HUES6 (cell line): ENCODE data around the gene A2ML1.
"Not testable (repeated sequence)": the region's sequence is repeated elsewhere in the genome, so short reads cannot be mapped to it uniquely, and the experiment has no call there.

ENCODE experiments used
- H3K27ac ChIP-seq: 2 replicates; pipeline ENCODE4 v1.7.0; 2013; ENCODE audit warnings: low read depth, mild to moderate bottlenecking, low read length, inconsistent platforms
- H3K27me3 ChIP-seq: 2 replicates; pipeline ENCODE4 v1.6.1; 2013; ENCODE audit warnings: low read length; ENCODE audit not compliant: control insufficient read depth, insufficient read depth
- H3K36me3 ChIP-seq: 2 replicates; pipeline ENCODE4 v1.6.1; 2013; ENCODE audit warnings: low read length; ENCODE audit not compliant: control insufficient read depth, insufficient read depth
- H3K4me1 ChIP-seq: 2 replicates; pipeline ENCODE4 v1.6.1; 2013; ENCODE audit warnings: low read length; ENCODE audit not compliant: control insufficient read depth, insufficient read depth
- H3K4me3 ChIP-seq: 2 replicates; pipeline ENCODE4 v1.5.1; 2013; ENCODE audit warnings: low read depth, low read length
- H3K9ac ChIP-seq: one replicate; pipeline ENCODE4 v1.6.1; 2013; ENCODE audit warnings: mild to moderate bottlenecking, low read length
- H3K9me3 ChIP-seq: 2 replicates; pipeline ENCODE4 v1.6.1; 2013; ENCODE audit warnings: low read depth, low read length; ENCODE audit not compliant: control insufficient read depth, insufficient read depth

Gene A2ML1

GRCh38 chr12:8822298-8822697, at the start of gene A2ML1:
TSS of gene A2ML1 (plus strand) at chr12:8822621. CDS start at chr12:8822652, 31 bp downstream.
- peaks cover 3% of the 10 kb centered on the region; the same call in 1 of the 2 replicates for H3K9me3 ChIP-seq
- H3K27me3 ChIP-seq: no peaks in the 10 kb centered on the region
- H3K4me1 ChIP-seq: peaks cover 31% of the 10 kb centered on the region
- no peak within 1 kb of the TSS; the same call in 1 of the 2 replicates for H3K27ac ChIP-seq
- no peak within 1 kb of the TSS for H3K9ac ChIP-seq
- no peak within 1 kb of the TSS for H3K4me3 ChIP-seq
- H3K36me3 ChIP-seq: no peaks in the 10 kb centered on the region

- Histone ChIP-seq H3K27ac (no peak overlapping the region), H3K27me3 (no peaks in the 10 kb centered on the region), H3K9me3 (no peaks in the 10 kb centered on the region), H3K36me3 (peaks cover 47% of the 10 kb centered on the region), H3K4me3 (no peak overlapping the region), H3K9ac (no peak overlapping the region), H3K4me1 (peaks cover 6% of the 10 kb centered on the region; the same call in 1 of the 2 replicates)
Measured at GRCh38 chr12:8773461-8773860, 49.0 kb upstream of the A2ML1 start.

- Histone ChIP-seq H3K4me3 (no peak overlapping the region), H3K36me3 (peaks cover 35% of the 10 kb centered on the region), H3K27ac (no peak overlapping the region), H3K4me1 (0 out of 2 replicates have a peak, but pooled peaks cover 8% of the 10 kb centered on the region), H3K9me3 (no peaks in the 10 kb centered on the region), H3K27me3 (no peaks in the 10 kb centered on the region), H3K9ac (no peak overlapping the region)
Measured at GRCh38 chr12:8779281-8779680, 43.1 kb upstream of the A2ML1 start.

GRCh38 chr12:8779862-8780261, 42.6 kb upstream of the A2ML1 start:
- Histone ChIP-seq H3K4me3 (no peak overlapping the region), H3K4me1 (0 out of 2 replicates have a peak, but pooled peaks cover 8% of the 10 kb centered on the region), H3K9me3 (no peaks in the 10 kb centered on the region), H3K27ac (no peak overlapping the region), H3K36me3 (peaks cover 29% of the 10 kb centered on the region), H3K9ac (no peak overlapping the region), H3K27me3 (no peaks in the 10 kb centered on the region)

- 0 out of 2 replicates have a peak, but pooled peaks cover 8% of the 10 kb centered on the region for H3K4me1 ChIP-seq
- H3K9me3 ChIP-seq: no peaks in the 10 kb centered on the region
- peaks cover 24% of the 10 kb centered on the region for H3K36me3 ChIP-seq
- no peaks in the 10 kb centered on the region for H3K27me3 ChIP-seq
- H3K9ac ChIP-seq: no peak overlapping the region
- H3K27ac ChIP-seq: no peak overlapping the region
- H3K4me3 ChIP-seq: no peak overlapping the region
Measured at GRCh38 chr12:8780389-8780788, 42.0 kb upstream of the A2ML1 start.

- H3K9ac ChIP-seq: no peak overlapping the region
- no peak overlapping the region for H3K4me3 ChIP-seq
- no peak overlapping the region for H3K27ac ChIP-seq
- H3K27me3 ChIP-seq: no peaks in the 10 kb centered on the region
- peaks cover 18% of the 10 kb centered on the region for H3K36me3 ChIP-seq
- H3K4me1 ChIP-seq: 0 out of 2 replicates have a peak, but pooled peaks cover 8% of the 10 kb centered on the region
- peaks cover under 1% of the 10 kb centered on the region; the same call in 1 of the 2 replicates for H3K9me3 ChIP-seq
Measured at GRCh38 chr12:8781381-8782127, 40.9 kb upstream of the A2ML1 start.

- no peaks in the 10 kb centered on the region for H3K27me3 ChIP-seq
- H3K27ac ChIP-seq: no peak overlapping the region
- peaks cover 16% of the 10 kb centered on the region for H3K36me3 ChIP-seq
- no peak overlapping the region for H3K4me3 ChIP-seq
- H3K9me3 ChIP-seq: peaks cover 6% of the 10 kb centered on the region
- H3K4me1 ChIP-seq: 0 out of 2 replicates have a peak, but pooled peaks cover 2% of the 10 kb centered on the region
- H3K9ac ChIP-seq: no peak overlapping the region
Measured at GRCh38 chr12:8784290-8784888, 38.0 kb upstream of the A2ML1 start.

GRCh38 chr12:8785499-8785898, 36.9 kb upstream of the A2ML1 start:
- H3K9ac ChIP-seq: no peak overlapping the region
- no peaks in the 10 kb centered on the region for H3K27me3 ChIP-seq
- H3K9me3 ChIP-seq: peaks cover 6% of the 10 kb centered on the region
- H3K4me1 ChIP-seq: no peaks in the 10 kb centered on the region
- H3K27ac ChIP-seq: no peak overlapping the region
- H3K4me3 ChIP-seq: no peak overlapping the region
- peaks cover 21% of the 10 kb centered on the region for H3K36me3 ChIP-seq

GRCh38 chr12:8787206-8787605, 35.2 kb upstream of the A2ML1 start:
- not testable (repeated sequence) for H3K4me1 ChIP-seq, H3K4me3 ChIP-seq, H3K9ac ChIP-seq, H3K27me3 ChIP-seq, H3K9me3 ChIP-seq, H3K27ac ChIP-seq
- peaks cover 31% of the 10 kb centered on the region for H3K36me3 ChIP-seq

GRCh38 chr12:8788706-8789105, 33.7 kb upstream of the A2ML1 start:
- H3K9ac ChIP-seq: peak overlapping the region; percentile 97
- H3K9me3 ChIP-seq, H3K4me1 ChIP-seq, H3K27me3 ChIP-seq: not testable (repeated sequence)
- peak overlapping the region; percentile 95 for H3K4me3 ChIP-seq
- peaks cover 32% of the 10 kb centered on the region for H3K36me3 ChIP-seq
- peak overlapping the region; percentile 71; the same call in 1 of the 2 replicates for H3K27ac ChIP-seq

GRCh38 chr12:8789341-8790013, 32.9 kb upstream of the A2ML1 start:
- H3K4me3 ChIP-seq: peak overlapping the region; percentile 95
- peak overlapping the region; percentile 97 for H3K9ac ChIP-seq
- H3K4me1 ChIP-seq: not testable (repeated sequence)

More at GRCh38 chr12:8789341-8790013, 32.9 kb upstream of the A2ML1 start:
- H3K27me3 ChIP-seq: not testable (repeated sequence)
- peaks cover 12% of the 10 kb centered on the region for H3K9me3 ChIP-seq
- H3K36me3 ChIP-seq: peaks cover 38% of the 10 kb centered on the region
- peak overlapping the region; percentile 71 for H3K27ac ChIP-seq
